ENCODE results near the gene REG4.
"Not testable (repeated sequence)": the region's sequence is repeated elsewhere in the genome, so short reads cannot be mapped to it uniquely, and the experiment has no call there.

The REG4 gene

DNA sequence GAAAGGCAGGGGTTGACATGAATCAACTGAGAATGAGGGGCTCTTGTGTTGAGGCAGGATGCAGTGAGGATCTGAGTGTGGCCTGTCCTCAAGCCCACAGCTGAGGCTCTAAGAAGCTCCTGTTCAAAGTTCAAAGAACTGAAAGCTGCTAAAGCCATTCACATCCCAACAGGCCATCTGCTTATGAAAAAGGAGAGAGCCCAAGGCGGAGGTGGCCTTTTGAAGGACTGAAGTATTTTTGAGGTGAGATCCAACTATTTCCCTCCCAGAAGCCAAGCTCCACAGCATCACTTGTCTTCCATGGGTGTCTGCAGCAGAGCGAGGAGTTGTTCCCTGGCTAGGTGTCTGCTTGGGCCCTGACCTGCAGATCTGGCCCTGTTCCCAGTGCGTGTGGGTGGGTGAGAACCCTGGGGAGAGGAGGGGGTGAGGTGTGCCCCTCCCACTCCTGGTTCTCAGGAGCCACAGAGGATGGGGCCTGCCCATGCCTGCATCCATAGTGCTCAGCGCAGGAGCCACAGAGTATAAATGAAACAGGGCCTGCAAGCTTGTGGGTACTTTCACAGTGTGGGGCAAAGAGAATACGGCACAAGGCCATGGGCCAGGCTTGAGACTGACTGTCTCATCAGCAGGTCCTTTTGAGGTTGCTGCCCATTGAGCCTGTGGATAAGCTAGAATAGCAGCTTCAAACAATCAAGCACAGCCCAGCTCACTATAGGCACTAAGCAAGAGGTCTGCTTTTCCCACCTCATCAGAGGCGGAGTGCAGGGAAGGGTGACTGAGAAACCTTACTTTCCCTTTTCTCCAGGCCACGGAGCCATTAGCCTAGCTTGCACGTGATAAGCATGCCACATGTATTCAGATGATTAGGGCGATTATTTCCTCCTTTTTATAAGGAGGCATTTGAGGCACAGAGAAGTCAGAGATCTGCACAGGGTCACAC, 15.7 kb downstream of the REG4 start:
- no peak for TF ChIP-seq POLR2A (IDR thresholded peaks at IDR 0.05; ENCODE audit: low read depth, low read length)

DNA sequence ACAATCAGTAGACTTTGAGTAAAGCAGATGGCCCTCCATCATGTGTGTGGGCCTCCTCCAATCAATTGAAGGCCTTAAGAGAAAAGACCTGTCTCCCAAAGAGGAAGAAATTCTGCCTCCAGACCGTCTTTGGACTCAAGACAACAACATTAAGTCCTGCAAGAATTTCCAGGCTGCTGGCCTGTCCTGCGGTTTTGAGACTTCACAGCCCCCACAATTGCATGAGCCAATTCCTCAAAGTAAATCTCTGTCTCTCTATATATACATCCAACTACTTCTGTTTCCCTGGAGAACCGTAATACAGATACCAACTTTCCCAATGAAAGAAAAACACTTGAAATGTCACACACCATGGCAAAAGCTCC, 16.4 kb downstream of the REG4 start:
- FAIRE-seq (no peak), DNase-seq (ENCODE audit: insufficient read length, low spot score) (no peak)
- no peak for TF ChIP-seq POLR2A (IDR thresholded peaks at IDR 0.05; ENCODE audit: low read depth, low read length)

More for the DNA sequence above, 15.7 kb downstream of the REG4 start:
- no peak for FAIRE-seq
- no peak for DNase-seq (ENCODE audit: insufficient read length, low spot score)

DNA sequence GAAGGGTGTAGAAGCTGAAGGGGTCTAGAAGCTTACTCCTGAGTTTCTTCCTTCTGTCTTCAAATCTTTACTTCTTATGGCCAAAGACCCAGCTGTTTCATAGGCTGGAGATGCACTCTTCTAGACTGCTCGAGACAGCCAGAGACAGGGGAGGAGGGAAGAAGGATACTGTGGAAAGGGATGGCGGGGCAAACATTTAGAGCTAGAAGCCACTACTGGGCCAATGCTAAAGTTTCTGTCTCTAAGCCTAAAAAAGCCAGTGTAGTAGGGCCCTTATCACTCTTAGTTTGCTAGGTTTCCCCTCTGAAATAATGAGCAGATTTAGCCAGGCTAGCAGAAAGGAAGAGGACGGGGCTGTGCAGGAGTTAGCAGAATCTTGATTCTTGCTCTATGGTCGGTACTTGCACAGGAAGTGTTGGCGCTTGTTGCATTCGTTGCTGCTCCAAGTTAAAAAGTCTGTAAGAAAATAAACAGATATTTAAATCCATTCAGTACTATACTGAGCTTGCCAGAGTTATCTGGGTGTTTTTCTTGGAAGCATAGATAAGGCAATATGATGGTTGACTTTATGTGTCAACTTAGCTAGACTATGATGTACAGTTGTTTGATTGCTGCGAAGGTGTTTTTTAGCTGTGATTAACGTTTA, 16.9 kb downstream of the REG4 start:
- DNase-seq (ENCODE audit: insufficient read length, low spot score) (no peak), FAIRE-seq (no peak)
- TF ChIP-seq POLR2A (IDR thresholded peaks at IDR 0.05; ENCODE audit: low read depth, low read length) = no peak

DNA sequence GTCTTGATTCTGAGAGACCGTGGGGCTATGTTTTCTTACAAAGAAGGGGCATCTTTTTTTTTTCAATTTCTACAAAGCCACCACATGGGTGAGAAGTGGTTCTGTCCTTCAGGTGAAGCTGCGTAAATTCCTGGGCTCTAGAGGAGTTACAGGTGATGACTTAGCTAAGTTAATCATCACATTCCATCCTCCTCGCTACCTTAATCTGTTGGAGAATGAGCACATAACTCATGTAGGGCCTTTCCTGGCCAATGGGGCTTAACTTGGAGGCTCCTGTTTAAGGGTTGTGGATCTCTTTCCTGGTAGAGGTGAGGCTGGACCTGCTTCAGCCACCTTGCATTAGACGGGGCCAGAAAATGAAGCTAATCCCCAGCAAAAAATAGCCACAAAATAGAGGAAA, 19.9 kb downstream of the REG4 start:
- no peak for FAIRE-seq
- no peak for DNase-seq (ENCODE audit: insufficient read length, low spot score)
- TF ChIP-seq POLR2A (IDR thresholded peaks at IDR 0.05; ENCODE audit: low read depth, low read length) = no peak

DNA sequence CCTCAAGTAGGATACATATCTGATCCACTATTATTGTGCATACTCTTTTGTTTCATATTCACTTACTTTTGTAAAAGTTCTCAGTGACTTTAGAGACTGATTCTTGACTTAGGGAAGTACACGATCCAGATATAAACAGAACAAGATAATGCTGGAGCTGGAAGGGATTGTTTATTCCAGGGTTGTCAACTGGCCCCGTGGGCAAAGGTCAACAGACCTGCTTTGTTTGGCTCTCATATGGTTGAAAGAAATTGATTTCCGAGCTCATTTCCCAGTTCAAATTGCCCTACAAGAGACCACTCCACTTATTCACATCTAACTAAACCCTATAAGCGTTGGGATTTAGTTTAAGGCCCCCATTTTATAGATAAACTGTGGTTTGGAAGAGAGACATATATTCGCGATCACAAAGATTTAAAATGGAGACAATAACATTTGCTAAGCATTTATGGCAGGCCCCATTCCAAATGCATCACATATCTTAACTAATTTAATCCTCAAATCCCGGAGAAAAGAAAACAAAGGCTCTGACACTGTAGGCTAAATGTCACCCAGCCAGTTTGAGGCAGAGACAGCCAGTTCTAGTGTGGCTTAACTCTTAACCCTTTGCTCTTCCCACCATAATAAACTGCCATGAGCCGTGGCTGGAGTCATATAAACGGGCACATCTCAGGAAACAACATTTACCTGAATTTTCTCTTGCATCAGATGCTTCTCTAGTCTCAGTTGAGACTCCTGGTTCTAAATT, 20.6 kb downstream of the REG4 start:
- no peak for TF ChIP-seq POLR2A (IDR thresholded peaks at IDR 0.05; ENCODE audit: low read depth, low read length)
- no peak for FAIRE-seq
- DNase-seq (ENCODE audit: insufficient read length, low spot score) = no peak

DNA sequence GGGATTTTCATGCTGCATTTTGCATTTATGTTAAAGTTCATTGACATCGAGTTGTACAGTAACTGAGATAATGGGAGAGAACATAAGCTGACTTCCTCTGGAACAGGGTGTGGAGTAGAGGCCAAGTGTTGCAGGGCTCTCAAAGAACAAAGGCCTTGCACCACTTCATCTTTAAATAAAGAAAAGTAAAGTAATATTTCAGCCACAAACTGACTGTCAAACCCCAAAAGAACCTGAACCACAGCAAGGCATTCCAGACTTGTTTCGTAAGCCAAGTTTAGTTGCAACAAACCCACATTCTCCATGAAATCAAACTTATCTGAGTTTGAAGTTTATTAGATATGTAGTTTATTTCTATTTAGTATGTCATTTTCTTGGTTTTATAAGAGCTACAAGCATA, 23.5 kb downstream of the REG4 start:
- TF ChIP-seq POLR2A (IDR thresholded peaks at IDR 0.05; ENCODE audit: low read depth, low read length) = no peak
- no peak for DNase-seq (ENCODE audit: insufficient read length, low spot score)

DNA sequence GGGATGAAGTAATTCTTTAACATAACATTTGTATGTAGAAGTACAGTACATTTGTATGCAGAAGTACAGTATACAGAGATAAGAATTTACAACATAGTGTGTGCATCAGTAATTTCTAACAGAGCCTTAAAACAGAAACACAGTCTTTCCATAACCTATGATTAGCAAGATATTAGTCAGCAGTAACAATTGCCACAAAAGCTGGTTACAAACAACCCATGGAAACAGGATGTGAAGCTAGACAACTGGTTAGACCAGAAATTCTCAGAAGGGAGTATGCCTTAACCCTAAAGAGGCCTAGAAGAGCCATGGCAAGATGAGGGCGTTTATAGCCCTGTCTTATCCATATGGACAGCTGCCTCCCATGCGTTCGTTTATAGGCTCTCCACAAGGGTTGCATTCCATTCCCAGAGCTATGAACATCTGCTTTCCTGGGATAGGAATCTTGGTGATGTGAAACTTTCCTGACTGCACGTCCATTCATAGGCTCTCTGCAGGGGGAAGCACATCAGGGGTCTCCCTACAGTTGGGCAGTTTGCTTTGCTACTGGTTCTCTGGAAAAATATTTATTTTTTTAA, 24.7 kb downstream of the REG4 start:
- DNase-seq (ENCODE audit: insufficient read length, low spot score); FAIRE-seq: not testable (repeated sequence)

More for the DNA sequence above, 23.5 kb downstream of the REG4 start:
- FAIRE-seq = no peak

DNA sequence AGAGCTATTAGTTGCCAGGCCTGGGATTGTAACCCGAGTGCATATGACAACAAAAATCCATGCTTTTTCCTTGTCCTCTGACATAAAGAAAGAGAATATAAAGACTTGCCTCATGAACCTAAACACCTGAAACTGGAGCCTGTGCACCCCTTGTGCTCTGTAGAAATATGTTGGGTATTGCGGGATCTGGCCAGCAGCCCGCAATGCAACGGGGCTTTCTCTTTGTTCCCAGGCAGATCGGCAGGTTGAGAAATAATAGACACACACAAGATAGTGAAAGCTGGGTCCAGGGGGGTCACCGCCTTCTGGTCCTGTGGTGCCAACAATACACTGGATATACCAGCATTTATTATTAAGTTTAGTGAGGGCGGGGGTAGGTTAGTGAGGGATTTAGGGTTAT, 25.2 kb downstream of the REG4 start:
- not testable (repeated sequence) for FAIRE-seq; DNase-seq (ENCODE audit: insufficient read length, low spot score)

DNA sequence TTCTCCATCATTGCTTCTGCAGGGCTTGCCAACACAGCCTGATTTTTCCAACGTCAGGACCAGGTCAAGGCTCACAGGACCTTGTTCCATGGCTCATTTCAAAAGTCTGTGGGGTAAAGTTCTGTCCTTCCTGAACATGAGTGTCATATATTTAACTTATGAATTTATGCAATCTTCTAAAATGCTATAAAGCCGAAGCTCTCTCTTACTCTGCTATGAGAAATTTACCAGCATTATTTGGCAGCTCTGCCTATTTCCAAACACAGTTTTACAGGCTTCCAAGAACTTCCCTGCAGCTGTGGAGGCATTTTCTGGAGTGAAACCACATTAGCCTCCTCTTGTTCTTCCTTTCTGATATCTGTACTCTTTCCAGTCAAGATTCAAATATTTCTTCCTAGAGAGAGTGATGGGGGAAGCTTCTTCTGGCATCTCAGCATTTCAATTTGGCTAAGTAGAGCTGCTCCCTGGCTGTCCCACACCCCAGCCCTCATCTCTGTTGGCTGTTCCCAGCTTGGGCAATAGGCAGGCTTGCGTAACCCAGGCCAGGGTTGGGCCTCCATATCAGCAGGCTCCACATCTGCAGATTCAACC, 27.0 kb downstream of the REG4 start:
- DNase-seq (ENCODE audit: insufficient read length, low spot score) = no peak
- TF ChIP-seq POLR2A (IDR thresholded peaks at IDR 0.05; ENCODE audit: low read depth, low read length) = no peak
- no peak for FAIRE-seq

DNA sequence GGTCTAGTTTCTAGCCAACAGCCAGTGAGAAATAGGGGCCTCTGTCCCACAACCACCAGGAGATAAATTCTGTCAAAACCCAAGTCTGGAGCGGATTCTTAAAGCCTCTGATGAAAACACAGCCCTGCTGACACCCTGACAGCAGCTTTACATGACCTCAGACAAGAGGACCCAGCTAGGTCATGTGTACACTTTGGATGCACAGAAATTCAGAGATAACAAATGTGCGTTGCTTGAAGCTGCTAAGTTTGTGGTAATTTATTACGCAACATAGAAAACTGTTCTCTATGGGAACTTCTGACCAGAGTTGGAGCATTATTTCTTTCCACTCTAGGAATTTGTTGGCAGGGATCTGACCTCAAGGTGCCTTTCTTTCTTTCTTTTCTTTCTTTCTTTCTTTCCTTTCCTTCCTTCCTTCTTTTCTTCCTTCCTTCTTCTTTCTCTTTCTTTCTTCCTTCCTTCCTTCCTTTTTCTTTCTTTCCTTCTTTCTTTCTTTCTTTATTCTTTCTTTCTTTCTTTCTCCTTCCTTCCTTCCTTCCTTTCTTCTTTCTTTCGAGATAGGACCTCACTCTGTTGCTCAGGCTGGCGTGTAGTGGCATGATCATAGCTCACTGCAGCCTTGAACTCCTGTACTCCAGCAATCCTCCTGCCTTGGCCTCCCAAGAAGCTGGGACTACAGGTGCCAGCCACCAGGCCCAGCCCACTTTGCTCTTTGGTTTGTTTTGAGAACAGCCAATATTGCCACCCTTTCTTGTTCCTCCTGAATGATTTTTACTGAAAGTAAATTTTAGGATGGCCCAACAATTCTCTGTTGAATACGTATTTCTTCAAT, 27.7 kb downstream of the REG4 start:
- DNase-seq (ENCODE audit: insufficient read length, low spot score) = no peak
- TF ChIP-seq POLR2A (IDR thresholded peaks at IDR 0.05; ENCODE audit: low read depth, low read length) = no peak
- no peak for FAIRE-seq

DNA sequence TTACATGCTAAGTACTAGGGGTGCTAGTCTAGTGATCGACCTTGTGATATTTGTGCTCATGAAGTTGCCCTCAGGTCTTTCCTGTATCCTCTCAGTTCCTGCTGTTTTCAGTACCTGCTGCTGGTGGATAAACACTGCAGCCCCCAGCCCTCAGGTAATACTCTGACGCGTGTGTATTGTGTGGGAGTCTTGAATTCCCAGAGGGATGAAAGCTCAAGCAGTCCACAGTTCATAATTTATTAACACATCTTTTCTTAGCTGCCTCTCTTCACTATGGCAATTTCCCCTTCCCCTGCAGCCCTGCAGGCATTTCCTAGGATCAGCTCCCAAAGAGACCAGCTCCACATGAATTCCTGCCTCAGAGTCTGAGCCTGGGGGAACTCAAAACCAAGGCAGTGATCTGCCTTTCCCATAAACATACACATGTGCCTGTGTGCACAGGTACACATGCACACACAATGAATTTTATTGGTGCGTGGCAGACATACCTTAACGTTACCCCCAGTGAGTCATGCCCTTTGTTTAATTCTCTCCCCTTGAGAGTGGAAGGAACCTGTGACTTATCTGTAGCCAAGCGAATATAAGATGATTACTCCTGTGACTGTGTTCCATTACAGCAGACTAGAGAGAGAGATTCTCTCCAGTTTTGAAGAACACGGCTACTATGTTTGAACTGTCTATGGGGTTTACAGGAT, 28.5 kb downstream of the REG4 start:
- FAIRE-seq = no peak
- no peak for TF ChIP-seq POLR2A (IDR thresholded peaks at IDR 0.05; ENCODE audit: low read depth, low read length)
- no peak for DNase-seq (ENCODE audit: insufficient read length, low spot score)

DNA sequence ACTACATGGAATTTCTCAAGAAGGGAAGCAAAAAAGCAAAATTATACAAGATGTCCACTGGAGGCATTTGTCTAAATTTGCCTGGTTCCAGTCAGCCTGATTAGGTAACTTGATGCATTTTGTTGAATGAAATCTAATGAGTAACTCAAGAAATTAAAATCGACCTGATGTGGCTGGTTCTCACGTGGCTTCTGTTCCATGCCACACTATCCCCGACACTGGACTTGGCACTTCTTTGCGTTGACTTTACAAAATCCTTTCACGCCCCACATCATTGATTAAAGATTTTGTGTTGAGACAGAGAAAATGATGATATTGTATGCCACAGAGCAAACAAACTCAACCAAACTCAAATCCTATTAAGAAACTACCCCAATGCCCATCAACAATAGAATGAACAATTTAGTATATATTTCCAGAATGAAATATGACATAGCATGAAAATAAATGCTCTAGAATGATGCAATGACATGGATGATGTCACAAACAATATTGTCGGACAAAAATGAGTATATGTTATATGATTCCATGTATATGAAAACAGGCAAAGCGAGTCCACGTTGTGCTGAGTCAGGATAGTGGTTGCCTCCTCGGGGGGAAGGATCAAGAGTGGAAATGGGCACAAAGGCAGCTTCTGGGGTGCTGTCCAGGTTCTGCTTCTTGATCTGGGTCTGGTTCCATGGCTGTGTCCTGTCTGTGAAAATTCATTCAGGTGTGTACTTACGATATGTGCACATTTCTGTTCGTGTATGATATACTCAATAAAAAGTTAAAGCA, 29.6 kb downstream of the REG4 start:
- FAIRE-seq (no peak), DNase-seq (ENCODE audit: insufficient read length, low spot score) (no peak)
- TF ChIP-seq POLR2A (IDR thresholded peaks at IDR 0.05; ENCODE audit: low read depth, low read length) = no peak
